Heart right ventricle (tissue), 16 donors: ENCODE data around the gene DCLRE1C. TPM values are rescaled to one million over a fixed set of nuclear protein-coding genes. Genes with fewer than 3 reads are reported as not detected.

Experiments used
- ATAC-seq, 8 donors: fragments of 200-7000 bp; cut with Tn5 transposase; one replicate each; pipeline ENCODE4 v1.9.1; 2020; ENCODE audit warnings: mild to moderate bottlenecking in 8 of 8, moderate library complexity in 8 of 8, moderate number of reproducible peaks in 1 of 8
- DNase-seq, 2 donors: peaks; one replicate each; pipeline ENCODE4 v3.0.0-alpha.2; 2020
- H3K27ac ChIP-seq, 10 donors: fragments of 200-600 bp; sonication (generic) in 2 of 10; one replicate each; pipeline versions ENCODE4 v1.5.0 to v1.8.0; 2020 to 2022; ENCODE audit warnings: mild to moderate bottlenecking in 3 of 10
- H3K27me3 ChIP-seq, 7 donors: fragments of 200-600 bp; one replicate each; pipeline ENCODE4 v1.8.0; 2021 to 2022; ENCODE audit warnings: mild to moderate bottlenecking in 2 of 7
- H3K36me3 ChIP-seq, 9 donors: fragments of 200-600 bp; sonication (generic) in 1 of 9; one replicate each; pipeline versions ENCODE4 v1.5.0 to v1.8.0; 2020 to 2022; ENCODE audit warnings: mild to moderate bottlenecking in 2 of 9
- H3K4me1 ChIP-seq, 9 donors: fragments of 200-600 bp; sonication (generic) in 1 of 9; one replicate each; pipeline versions ENCODE4 v1.5.0 to v1.8.0; 2020 to 2022; ENCODE audit warnings: mild to moderate bottlenecking in 4 of 9
- H3K4me3 ChIP-seq, 10 donors: fragments of 200-600 bp; sonication (generic) in 2 of 10; one replicate each; pipeline versions ENCODE4 v1.5.0 to v1.8.0; 2020 to 2022; ENCODE audit warnings: mild to moderate bottlenecking in 7 of 10, moderate library complexity in 2 of 10
- H3K9me3 ChIP-seq, 11 donors: fragments of 200-600 bp in 10 of 11; sonication (generic) in 2 of 11; one replicate each; pipeline versions ENCODE4 v1.5.0 to v1.8.0; 2013 to 2022; ENCODE audit warnings: mild to moderate bottlenecking in 2 of 11, control low read depth in 1 of 11, moderate library complexity in 1 of 11
- WGBS, 2 donors: extraction: QIAGEN DNeasy Blood & Tissue Kit; methylation state at CpG; one replicate each; pipeline ENCODE4 v1.1.7; 2013; ENCODE audit warnings: inconsistent platforms in 1 of 2; 5-methylcytosine and 5-hydroxymethylcytosine counted together
- intact Hi-C, 10 donors: fragments of 100-400 bp; cut with DNase I; formaldehyde crosslinking; loops; one replicate each; pipeline versions ENCODE4 v1.11.1 to v1.14.2; 2022
- polyA plus RNA-seq, 2 donors: library from polyadenylated mRNA; stranded (reverse); fragments of 200-250 nt; gene quantifications; one replicate each; pipeline ENCODE4 v1.2.3, GENCODE V29; 2013
- total RNA-seq, 10 donors: library from RNA; stranded (reverse); fragmentation: NEBNext Ultra II Directional in 3 of 10; extraction: Animal tissue kit (Norgen Biotek cat#: 25700) in 3 of 10; gene quantifications; one replicate each; pipeline versions ENCODE4 v1.2.1 to v1.2.4, GENCODE V29; 2021 to 2023
- TF ChIP-seq, protein P1 (sequence below), 9 donors: fragments of 200-600 bp; sonication (generic) in 2 of 9; IDR thresholded peaks; one replicate each; pipeline versions ENCODE4 v1.5.0 to v1.8.0; 2021 to 2022; ENCODE audit warnings: antibody characterized with exemption in 9 of 9, mild to moderate bottlenecking in 5 of 9, moderate library complexity in 1 of 9
- donor health status: Arrhythmogenic right ventricular cardiomyopathy.
- donor health status: ischemic (EF 13 %, LVEDD 7.1; RV severe dilation, severe dysfunction).
- donor health status: healthy with polysubstance abuse.
- donor health status: DM: no; HTN: yes; CAD: no.
- donor health status: DM: no; HTN: no; CAD: no.
- donor health status: ischemic (EF 25% LVEDD 6.9; RV normal size, moderate dysfunction).
- donor health status: ischemic (EF 25% LVEDD 5.7; RV mildly dilated, moderate dysfunction).
- donor health status: healthy.
- donor health status: DM: yes; HTN: yes; CAD: no.
- donor health status: Ischemic cardiomyopathy.
- donor health status: ischemic (EF 35%, LVEDD 5.7; RV mildly dilated, moderate dysfunction).
- donor health status: nonischemic (EF 11% LVEDD 7.7; RV severe dilation, severe dysfunction).
- donor health status: DM: yes; HTN: yes; CAD: no.
- donor health status: PGD.
- donor health status: ischemic (EF 29% LVEDD 5.4; RV normal size, mild dysfunction).
- donor health status: nonischemic (EF 23%, LVEDD 6.1; RV moderate dilation, normal function).

Gene DCLRE1C
- total and polyA plus RNA-seq, 12 donors = 1.6 to 4.2 (median 3.4) TPM

GRCh38 chr10:14924013-14924412, 29.9 kb downstream of the DCLRE1C start:
- WGBS, 2 donors = 96 to 98% methylated on average over 7 of the region's 7 CpGs
- DNase-seq (no peak), ATAC-seq (no peak)
- peaks cover 0 to 5% (median 0%) of the 10 kb centered on the region in 9 donors for H3K4me1 ChIP-seq
- H3K36me3 ChIP-seq = peaks cover 0 to 100% (median 57%) of the 10 kb centered on the region in 9 donors
- no peak overlapping the region for H3K4me3 ChIP-seq
- peaks cover 0 to under 1% (median 0%) of the 10 kb centered on the region in 11 donors for H3K9me3 ChIP-seq
- TF ChIP-seq, protein P1, sequence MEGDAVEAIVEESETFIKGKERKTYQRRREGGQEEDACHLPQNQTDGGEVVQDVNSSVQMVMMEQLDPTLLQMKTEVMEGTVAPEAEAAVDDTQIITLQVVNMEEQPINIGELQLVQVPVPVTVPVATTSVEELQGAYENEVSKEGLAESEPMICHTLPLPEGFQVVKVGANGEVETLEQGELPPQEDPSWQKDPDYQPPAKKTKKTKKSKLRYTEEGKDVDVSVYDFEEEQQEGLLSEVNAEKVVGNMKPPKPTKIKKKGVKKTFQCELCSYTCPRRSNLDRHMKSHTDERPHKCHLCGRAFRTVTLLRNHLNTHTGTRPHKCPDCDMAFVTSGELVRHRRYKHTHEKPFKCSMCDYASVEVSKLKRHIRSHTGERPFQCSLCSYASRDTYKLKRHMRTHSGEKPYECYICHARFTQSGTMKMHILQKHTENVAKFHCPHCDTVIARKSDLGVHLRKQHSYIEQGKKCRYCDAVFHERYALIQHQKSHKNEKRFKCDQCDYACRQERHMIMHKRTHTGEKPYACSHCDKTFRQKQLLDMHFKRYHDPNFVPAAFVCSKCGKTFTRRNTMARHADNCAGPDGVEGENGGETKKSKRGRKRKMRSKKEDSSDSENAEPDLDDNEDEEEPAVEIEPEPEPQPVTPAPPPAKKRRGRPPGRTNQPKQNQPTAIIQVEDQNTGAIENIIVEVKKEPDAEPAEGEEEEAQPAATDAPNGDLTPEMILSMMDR (IDR thresholded peaks at IDR 0.05) = no peak
- H3K27ac ChIP-seq = no peak overlapping the region
- intact Hi-C loops = no loop called here
- no peaks in the 10 kb centered on the region for H3K27me3 ChIP-seq

DNA sequence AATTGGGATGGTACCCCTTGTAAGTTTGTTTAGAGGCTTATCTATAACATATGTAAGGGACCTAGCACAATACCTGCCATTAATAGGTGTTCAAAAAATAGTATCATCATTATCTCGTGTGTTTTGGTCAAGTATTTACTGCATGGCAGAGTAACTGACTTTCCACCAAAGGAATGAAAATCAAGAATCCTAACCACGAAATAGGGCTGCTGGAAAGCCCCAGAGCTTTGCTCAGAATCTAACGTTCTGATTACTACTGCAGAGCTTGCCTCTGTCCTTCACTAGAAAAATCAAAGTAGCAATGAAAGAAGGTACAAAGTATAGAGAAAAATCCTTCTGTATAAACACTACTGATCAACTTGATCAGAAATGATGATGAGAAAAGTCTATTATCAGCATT, 34.9 kb downstream of the DCLRE1C start:
- no peak for ATAC-seq
- 92 to 96% methylated on average over 3 of the region's 3 CpGs for WGBS, 2 donors
- intact Hi-C loops = no loop called here
- H3K4me1 ChIP-seq = no peaks in the 10 kb centered on the region
- no peak for DNase-seq
- H3K27ac ChIP-seq = no peak overlapping the region
- TF ChIP-seq, protein P1 (IDR thresholded peaks at IDR 0.05) = no peak
- H3K9me3 ChIP-seq = peaks cover 0 to 36% (median 21%) of the 10 kb centered on the region in 11 donors
- H3K4me3 ChIP-seq = no peak overlapping the region
- H3K27me3 ChIP-seq = no peaks in the 10 kb centered on the region
- peaks cover 0 to 97% (median 74%) of the 10 kb centered on the region in 9 donors for H3K36me3 ChIP-seq

GRCh38 chr10:14917827-14918226, 36.1 kb downstream of the DCLRE1C start:
- H3K4me3 ChIP-seq = no peak overlapping the region
- H3K9me3 ChIP-seq = peaks cover 0 to 36% (median 21%) of the 10 kb centered on the region in 11 donors
- ATAC-seq (no peak), DNase-seq (no peak)
- H3K4me1 ChIP-seq = no peaks in the 10 kb centered on the region
- H3K27me3 ChIP-seq = no peaks in the 10 kb centered on the region
- H3K36me3 ChIP-seq = peaks cover 0 to 97% (median 63%) of the 10 kb centered on the region in 9 donors
- WGBS, 2 donors = 99 to 100% methylated on average over 3 of the region's 3 CpGs
- no peak overlapping the region for H3K27ac ChIP-seq
- TF ChIP-seq, protein P1 (IDR thresholded peaks at IDR 0.05) = no peak
- intact Hi-C loops = no loop called here

DNA sequence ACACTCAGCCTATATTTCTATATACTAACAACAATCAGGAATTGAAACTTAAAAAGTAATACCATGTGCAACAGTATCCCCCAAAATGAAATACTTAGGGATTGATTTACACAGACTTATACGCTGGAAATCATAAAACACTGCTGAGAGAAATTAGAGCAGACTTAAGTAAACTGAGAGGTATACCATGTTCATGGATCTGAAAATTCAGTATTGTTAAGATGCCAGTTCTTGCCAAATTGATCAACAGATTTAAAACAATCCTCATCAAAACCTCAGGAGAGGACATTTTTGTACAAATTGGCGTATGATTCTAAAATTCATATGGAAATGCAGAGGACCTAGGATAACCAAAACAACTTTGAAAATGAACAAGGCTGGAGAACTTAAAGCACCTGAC, 37.3 kb downstream of the DCLRE1C start:
- DNase-seq = no peak
- no peak for ATAC-seq
- Histone ChIP-seq H3K4me3 (no peak overlapping the region), H3K9me3 (peaks cover 0 to 36% (median 21%) of the 10 kb centered on the region in 11 donors), H3K36me3 (peaks cover 0 to 97% (median 52%) of the 10 kb centered on the region in 9 donors), H3K27ac (no peak overlapping the region), H3K4me1 (no peaks in the 10 kb centered on the region), H3K27me3 (no peaks in the 10 kb centered on the region)
- intact Hi-C loops = no loop called here
- 99 to 100% methylated on average over 2 of the region's 2 CpGs for WGBS, 2 donors
- TF ChIP-seq, protein P1 (IDR thresholded peaks at IDR 0.05) = no peak
